GM21723 (cell line): ENCODE data around the gene ECI1.

Source experiments
- ATAC-seq: cut with Tn5 transposase; IDR thresholded peaks from one replicate; pipeline ENCODE4 v1.9.1; 2021; ENCODE audit warnings: mild to moderate bottlenecking, moderate library complexity; ENCODE audit not compliant: unreplicated experiment

Gene ECI1

GRCh38 chr16:2251296-2252111 lies at the start of gene ECI1:
ECI1 (minus strand) TSS chr16:2251587; CDS start chr16:2251566, 21 bp downstream.
- peak; percentile 81 for ATAC-seq

GRCh38 chr16:2299915-2300192 lies 48.5 kb upstream of the ECI1 start:
- no peak for ATAC-seq

- ATAC-seq, result no peak
These were observed 47.9 kb upstream of the ECI1 start for GRCh38 chr16:2299121-2299914.

- no peak for ATAC-seq
These were observed 47.2 kb upstream of the ECI1 start for GRCh38 chr16:2298621-2299020.

- ATAC-seq, result no peak
These were observed 46.1 kb upstream of the ECI1 start for GRCh38 chr16:2297506-2297860.

- no peak for ATAC-seq
These were observed 45.5 kb upstream of the ECI1 start for GRCh38 chr16:2296661-2297505.

GRCh38 chr16:2295056-2295798 lies 43.8 kb upstream of the ECI1 start:
- ATAC-seq, result no peak

- no peak for ATAC-seq
These were observed 40.8 kb upstream of the ECI1 start for GRCh38 chr16:2292221-2292620.

- ATAC-seq, result no peak
These were observed 37.9 kb upstream of the ECI1 start for GRCh38 chr16:2289282-2289681.

GRCh38 chr16:2288726-2289125 lies 37.3 kb upstream of the ECI1 start:
- ATAC-seq, result no peak

GRCh38 chr16:2287916-2288547 lies 36.6 kb upstream of the ECI1 start:
- no peak for ATAC-seq

GRCh38 chr16:2286550-2286949 lies 35.2 kb upstream of the ECI1 start:
- ATAC-seq, result no peak

- ATAC-seq, result no peak
These were observed 34.4 kb upstream of the ECI1 start for GRCh38 chr16:2285731-2286191.

GRCh38 chr16:2284797-2285576 lies 33.6 kb upstream of the ECI1 start:
- ATAC-seq, result no peak

- no peak for ATAC-seq
These were observed 32.8 kb upstream of the ECI1 start for GRCh38 chr16:2284001-2284770.

- ATAC-seq, result no peak
These were observed 31.6 kb upstream of the ECI1 start for GRCh38 chr16:2282866-2283555.

- no peak for ATAC-seq
These were observed 30.9 kb upstream of the ECI1 start for GRCh38 chr16:2282262-2282661.

GRCh38 chr16:2280981-2281542 lies 29.7 kb upstream of the ECI1 start:
- no peak for ATAC-seq
